Measurements from ENCODE around the gene ABHD10.

The ABHD10 gene

DNA sequence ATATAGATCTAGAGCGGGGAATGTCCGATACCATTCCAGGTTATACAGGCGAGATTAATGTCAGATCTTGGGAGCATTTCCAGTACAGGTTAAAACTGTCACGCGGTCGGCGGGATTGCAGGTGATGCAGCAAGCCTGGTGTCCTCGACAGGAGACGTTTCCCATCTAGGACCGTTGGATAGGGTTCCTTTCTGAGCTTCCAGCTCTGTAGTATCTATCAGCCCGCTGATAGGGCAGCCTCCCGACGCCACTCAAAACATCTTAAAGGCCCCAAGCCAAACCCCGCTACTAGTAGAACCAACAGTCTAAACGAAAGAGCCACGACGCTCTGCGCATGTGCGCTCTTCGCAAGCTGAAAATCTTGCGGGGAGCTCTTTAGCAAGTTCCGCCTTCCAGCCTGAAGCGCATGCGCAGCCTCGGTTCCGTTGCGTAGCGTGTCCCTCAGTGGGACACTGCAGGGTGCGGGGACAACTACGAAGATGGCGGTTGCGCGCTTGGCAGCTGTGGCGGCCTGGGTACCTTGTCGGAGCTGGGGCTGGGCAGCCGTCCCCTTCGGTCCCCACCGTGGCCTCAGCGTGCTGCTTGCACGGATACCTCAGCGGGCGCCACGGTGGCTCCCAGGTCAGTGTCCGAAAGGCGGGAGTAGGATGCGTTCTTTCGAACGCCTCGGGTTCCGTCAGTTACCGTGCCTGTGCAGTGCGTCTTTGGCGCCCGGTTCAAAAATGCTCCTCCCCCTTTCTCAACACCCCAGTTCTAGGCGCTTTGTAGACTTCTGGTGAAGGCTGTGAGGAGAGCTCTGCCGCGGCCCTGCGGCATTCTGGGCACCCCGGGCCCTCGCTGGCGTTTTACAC, at the start of gene ABHD10:
Gene ABHD10 (plus strand): TSS at position 444 of the 851 bp plus-strand sequence. CDS start 36 bp downstream, at position 480.
- DNase-seq = peak; percentile 98

DNA sequence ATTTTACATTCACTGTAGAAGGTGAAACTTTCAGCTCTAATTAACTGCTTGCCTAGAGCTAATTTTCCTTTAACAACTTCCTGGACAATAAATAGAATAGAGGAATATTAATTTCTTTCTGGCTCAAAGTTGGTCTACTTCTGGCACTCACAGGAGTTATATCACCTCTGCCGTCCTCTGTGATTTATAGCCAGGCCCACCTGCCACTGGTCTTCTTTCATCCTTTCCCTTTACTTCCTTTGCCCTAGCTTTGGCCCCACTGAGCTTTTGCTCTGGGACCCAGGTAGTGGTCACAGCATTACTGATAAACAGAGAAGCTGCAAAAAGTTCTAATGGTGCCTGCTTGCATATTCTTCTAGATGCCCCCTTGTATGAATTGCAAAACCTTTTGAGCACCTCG, 49.3 kb upstream of the ABHD10 start:
- no peak for DNase-seq

- DNase-seq = no peak
Observed at GRCh38 chr3:111932946-111933345, 45.9 kb upstream of the ABHD10 start.

DNA sequence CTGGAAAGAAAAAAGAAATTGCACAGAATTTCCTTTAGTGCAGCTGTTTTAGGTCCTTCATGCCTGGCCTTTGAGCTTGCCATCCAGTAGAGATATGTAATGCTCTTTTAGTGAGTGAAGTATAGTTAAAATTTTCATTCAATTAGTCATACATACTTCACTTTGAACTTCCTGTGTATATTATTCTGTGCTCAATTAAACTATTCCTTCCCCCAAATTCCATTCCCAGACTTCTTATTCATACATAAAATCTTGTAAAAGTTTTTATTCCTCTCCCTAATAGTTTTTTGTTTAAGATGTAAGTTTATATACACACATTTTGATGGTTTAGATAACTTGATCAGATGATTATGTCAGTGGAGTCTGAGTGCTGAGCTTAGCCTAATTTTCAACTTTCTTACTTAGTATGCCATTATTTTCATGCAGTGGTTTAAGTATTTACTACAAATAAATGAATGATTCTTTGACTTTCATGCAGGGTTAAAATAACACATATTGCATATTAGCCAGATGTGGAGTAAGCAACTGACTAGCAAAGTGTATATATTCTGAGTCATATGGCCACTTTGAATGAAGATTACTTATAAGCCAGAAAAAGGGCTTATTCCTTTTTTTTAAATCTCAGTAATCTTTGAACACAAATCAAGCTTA, 42.5 kb upstream of the ABHD10 start:
- DNase-seq = no peak

GRCh38 chr3:111936967-111937366, 41.9 kb upstream of the ABHD10 start:
- no peak for DNase-seq

GRCh38 chr3:111937871-111938270, 41.0 kb upstream of the ABHD10 start:
- DNase-seq = no peak

GRCh38 chr3:111939873-111940272, 39.0 kb upstream of the ABHD10 start:
- no peak for DNase-seq

DNA sequence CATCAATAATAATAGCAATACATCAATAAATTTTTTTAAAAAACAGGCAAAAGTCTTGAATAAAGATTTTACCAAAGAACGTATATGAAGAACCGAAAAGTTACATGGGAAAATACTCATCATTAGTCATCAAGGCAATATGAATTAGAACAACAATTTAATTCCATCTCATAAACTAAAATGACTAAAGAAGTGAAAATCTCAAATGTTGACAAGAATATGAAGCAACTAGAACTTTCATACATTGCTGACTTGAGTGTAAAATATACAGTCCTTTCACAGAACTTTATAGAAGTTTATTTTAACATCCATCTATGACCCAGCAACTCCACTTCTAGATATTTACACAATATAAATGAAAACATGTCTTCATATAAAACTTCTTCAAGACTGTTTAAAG, 35.3 kb upstream of the ABHD10 start:
- no peak for DNase-seq

DNA sequence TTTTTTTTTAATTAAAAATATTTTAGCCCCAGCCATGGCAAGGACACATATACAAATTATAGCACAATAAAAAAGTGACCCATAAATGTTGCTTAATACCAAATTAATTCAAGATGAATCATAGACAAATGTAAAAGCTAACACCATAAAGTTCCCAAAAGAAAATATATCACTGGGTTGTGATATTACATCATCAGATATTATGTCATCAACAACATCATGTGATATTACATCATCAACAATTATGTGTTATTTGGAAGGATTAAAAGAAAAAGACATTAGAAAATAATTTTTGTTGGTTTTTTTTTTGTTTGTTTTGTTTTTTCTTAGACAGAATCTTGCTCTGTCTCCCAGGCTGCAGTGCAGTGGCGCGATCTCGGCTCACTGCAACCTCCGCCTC, 34.5 kb upstream of the ABHD10 start:
- DNase-seq = no peak

DNA sequence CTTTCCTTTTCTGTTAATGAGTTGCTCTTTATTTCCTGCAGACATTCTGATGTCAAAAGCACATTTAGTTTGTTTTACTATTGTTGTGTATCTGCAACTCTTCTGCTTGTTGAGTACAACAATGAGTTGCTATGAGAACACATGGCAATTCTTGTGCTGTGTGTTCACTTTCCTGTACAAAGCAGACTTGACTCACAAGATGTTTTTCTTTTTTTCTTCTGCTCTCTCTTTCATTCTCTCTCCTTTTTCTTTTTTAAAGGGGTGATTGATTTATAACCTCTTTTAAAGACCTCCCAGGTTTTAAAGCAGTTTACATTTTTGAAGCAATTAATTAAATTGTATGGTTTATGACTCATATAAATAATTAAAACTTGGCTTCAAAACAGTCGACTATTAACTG, 31.6 kb upstream of the ABHD10 start:
- DNase-seq = no peak

DNA sequence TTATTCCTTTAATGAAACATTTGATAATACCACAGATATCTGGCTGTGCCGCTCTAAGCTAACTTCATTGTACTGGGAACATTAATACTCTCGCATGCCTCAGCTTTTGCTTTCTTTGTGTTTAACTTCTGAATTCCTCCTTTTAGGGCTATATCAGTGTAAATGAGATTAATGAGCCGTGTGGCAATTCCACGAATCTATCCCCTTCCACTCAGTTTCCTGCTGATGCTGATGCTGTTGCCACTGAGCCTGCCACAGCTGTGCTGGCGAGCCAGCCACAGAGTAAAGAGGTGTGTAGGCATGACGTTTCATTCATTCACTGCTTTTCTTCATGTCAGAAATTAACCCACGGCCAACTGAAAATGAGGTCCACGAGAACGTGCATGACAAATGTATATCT, 30.0 kb upstream of the ABHD10 start:
- DNase-seq = no peak

- no peak for DNase-seq
Observed at GRCh38 chr3:111949712-111950111, 29.1 kb upstream of the ABHD10 start.

- DNase-seq = no peak
Observed at GRCh38 chr3:111951032-111951431, 27.8 kb upstream of the ABHD10 start.

DNA sequence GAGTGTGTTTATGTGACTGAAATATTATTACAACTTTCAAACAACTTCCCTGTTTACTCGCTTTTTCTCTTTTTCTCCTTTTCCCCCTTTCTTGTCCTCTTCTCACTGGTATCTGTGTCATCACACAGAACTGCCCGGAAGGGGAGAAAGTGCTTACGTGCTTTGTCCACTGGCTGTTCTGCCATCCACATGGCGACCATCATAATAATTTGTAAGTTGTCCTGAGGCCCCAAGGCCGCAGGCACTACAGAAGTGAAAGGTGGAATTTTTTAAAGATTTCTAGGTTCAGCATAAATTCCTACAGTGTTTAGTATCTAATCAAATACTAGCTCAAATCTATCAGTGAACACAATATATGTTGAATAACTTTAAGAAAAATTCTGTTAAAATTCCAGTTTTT, 26.7 kb upstream of the ABHD10 start:
- no peak for DNase-seq

DNA sequence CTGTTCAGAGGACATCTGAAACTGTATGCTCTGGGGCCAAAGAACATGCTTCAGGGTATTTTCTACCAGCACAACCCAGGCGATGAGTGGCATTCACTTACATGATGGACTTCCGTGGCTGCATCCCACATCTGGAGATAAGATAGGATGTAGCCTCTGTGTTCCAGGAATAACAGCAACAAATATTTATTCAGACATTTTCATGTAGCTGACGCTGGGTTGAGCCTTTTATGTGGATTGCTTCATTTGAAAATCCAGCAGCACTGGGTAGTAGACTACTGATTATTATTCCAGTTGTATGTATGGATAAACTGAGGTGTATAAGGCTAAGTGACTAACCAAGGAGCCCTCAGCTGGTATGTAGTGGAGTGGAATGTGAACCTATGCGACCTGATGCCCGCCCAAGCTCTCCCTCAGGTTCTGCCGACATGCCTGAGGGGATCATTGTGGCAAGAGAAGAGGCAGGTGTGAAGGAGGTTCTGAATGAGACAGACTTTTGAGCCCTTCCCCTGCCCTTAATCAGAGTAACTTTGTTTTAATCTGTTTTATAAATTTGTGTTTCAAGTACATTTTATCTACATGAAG, 25.9 kb upstream of the ABHD10 start:
- no peak for DNase-seq

GRCh38 chr3:111954228-111954990, 24.4 kb upstream of the ABHD10 start:
- no peak for DNase-seq

DNA sequence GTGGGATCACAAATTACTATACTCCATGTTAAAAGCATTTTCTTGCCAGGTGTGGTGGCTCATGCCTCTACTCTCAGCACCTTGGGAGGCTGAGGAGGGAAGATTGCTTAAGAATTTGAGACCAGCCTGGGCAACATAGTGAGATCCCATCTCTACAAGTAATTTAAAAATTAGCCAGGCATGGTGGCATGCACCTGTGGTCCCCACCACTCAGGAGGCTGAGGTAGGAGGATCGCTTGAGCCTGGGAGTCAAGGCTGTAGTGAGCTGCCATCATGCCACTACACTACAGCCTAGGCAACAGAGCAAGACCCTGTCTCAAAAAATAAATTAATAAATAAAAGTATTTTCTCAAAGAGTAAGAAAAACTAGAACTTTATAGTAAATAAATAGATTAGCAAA, 22.9 kb upstream of the ABHD10 start:
- DNase-seq = no peak

- DNase-seq = no peak
Observed at GRCh38 chr3:111956449-111956848, 22.4 kb upstream of the ABHD10 start.

- DNase-seq = no peak
Observed at GRCh38 chr3:111956995-111957734, 21.7 kb upstream of the ABHD10 start.

GRCh38 chr3:111961461-111962164, 17.2 kb upstream of the ABHD10 start:
- DNase-seq = no peak

DNA sequence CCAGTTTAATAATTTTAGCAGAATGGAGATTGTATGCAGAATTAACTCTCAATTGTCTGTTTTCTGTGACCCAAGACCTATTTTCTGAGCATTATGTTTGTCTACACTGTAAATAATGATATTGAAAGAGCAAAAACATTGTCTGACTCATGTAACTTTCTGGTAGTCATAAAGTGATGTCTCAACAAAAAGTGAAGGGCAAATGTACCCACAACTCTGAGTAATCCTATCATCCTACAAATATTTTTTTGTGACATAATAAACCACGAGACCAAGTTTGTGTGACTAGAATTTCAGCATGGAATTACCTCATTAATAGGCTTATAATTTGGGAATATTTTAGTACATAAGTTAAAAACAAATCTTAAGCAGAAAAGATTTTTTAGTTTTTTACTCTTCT, 15.4 kb upstream of the ABHD10 start:
- DNase-seq = peak; percentile 40

- peak; percentile 25 for DNase-seq
Observed at GRCh38 chr3:111965484-111965883, 13.3 kb upstream of the ABHD10 start.

Measured in activated CD4-positive, alpha-beta T cell treated with anti-CD3 and anti-CD28 coated beads, Interleukin-10, Interleukin-2, amounts not matched to agents 100 ng/mL and 50 ng/mL, durations not matched to agents 16 hours and 8 hours (primary cell).